SK-N-SH treated with all-trans-retinoic acid at 6 μM for 48 hours (cell line): Measurements from ENCODE around the gene UBE2I.

ENCODE experiments used
- ATAC-seq: fragments of 200-7000 bp; cut with Tn5 transposase; 3 replicates; pipeline ENCODE4 v1.9.1; 2020; ENCODE audit warnings: mild to moderate bottlenecking, moderate library complexity
- ARNTL ChIP-seq: fragments of 450-650 bp; formaldehyde crosslinking; IDR thresholded peaks from 2 replicates; pipeline ENCODE4 v1.5.0; 2020; ENCODE audit warnings: low read depth, mild to moderate bottlenecking, moderate library complexity, borderline replicate concordance
- BACH2 ChIP-seq: fragments of 250-450 bp; sonication (Bioruptor Pico); IDR thresholded peaks from 2 replicates; pipeline ENCODE4 v1.9.0; 2021; ENCODE audit warnings: mild to moderate bottlenecking, borderline replicate concordance
- CREB5 ChIP-seq: fragments of 250-450 bp; sonication (Bioruptor Pico); IDR thresholded peaks from 2 replicates; pipeline ENCODE4 v1.5.1; 2020; ENCODE audit warnings: low read depth, mild to moderate bottlenecking, moderate library complexity
- CSDC2 ChIP-seq: fragments of 250-450 bp; sonication (Bioruptor Pico); IDR thresholded peaks from 2 replicates; pipeline ENCODE4 v1.5.0; 2020; ENCODE audit warnings: mild to moderate bottlenecking, moderate library complexity
- CSRNP3 ChIP-seq: fragments of 250-450 bp; sonication (Bioruptor Pico); IDR thresholded peaks from 2 replicates; pipeline ENCODE4 v1.5.1; 2021; ENCODE audit warnings: mild to moderate bottlenecking, moderate library complexity
- ESRRG ChIP-seq: fragments of 250-450 bp; sonication (Bioruptor Pico); IDR thresholded peaks from 2 replicates; pipeline ENCODE4 v1.6.1; 2021; ENCODE audit warnings: mild to moderate bottlenecking
- ISL1 ChIP-seq: fragments of 250-450 bp; sonication (Bioruptor Pico); IDR thresholded peaks from 2 replicates; pipeline ENCODE4 v2.1.2; 2022; ENCODE audit warnings: mild to moderate bottlenecking, moderate library complexity
- OSR1 ChIP-seq: fragments of 250-450 bp; sonication (Bioruptor Pico); IDR thresholded peaks from 2 replicates; pipeline ENCODE4 v1.8.0; 2022; ENCODE audit warnings: moderate library complexity, mild to moderate bottlenecking, inconsistent platforms
- RARB ChIP-seq: fragments of 250-450 bp; sonication (Bioruptor Pico); IDR thresholded peaks from 2 replicates; pipeline ENCODE4 v1.8.0; 2021; ENCODE audit warnings: mild to moderate bottlenecking, moderate library complexity
- SNAI2 ChIP-seq: fragments of 250-450 bp; sonication (Bioruptor Pico); IDR thresholded peaks from 2 replicates; pipeline ENCODE4 v1.5.0; 2020; ENCODE audit warnings: mild to moderate bottlenecking, moderate library complexity
- TCF4 ChIP-seq: fragments of 250-450 bp; sonication (Bioruptor Pico); IDR thresholded peaks from 2 replicates; pipeline ENCODE4 v1.8.0; 2021; ENCODE audit warnings: mild to moderate bottlenecking, moderate library complexity, borderline replicate concordance
- ZC3H10 ChIP-seq: fragments of 250-450 bp; sonication (Bioruptor Pico); IDR thresholded peaks from 2 replicates; pipeline ENCODE4 v1.5.1; 2021; ENCODE audit warnings: mild to moderate bottlenecking, moderate library complexity
- ZFP3 ChIP-seq: fragments of 250-450 bp; sonication (Bioruptor Pico); IDR thresholded peaks from 2 replicates; pipeline ENCODE4 v1.5.0; 2020; ENCODE audit warnings: mild to moderate bottlenecking, moderate library complexity
- ZFP30 ChIP-seq: fragments of 450-650 bp; formaldehyde crosslinking; IDR thresholded peaks from 2 replicates; pipeline ENCODE4 v1.5.0; 2022; ENCODE audit warnings: mild to moderate bottlenecking, moderate library complexity
- ZNF565 ChIP-seq: fragments of 450-650 bp; formaldehyde crosslinking; conservative IDR thresholded peaks from 2 replicates; pipeline ENCODE4 v1.5.0; 2020; ENCODE audit warnings: low read depth, mild to moderate bottlenecking, moderate library complexity
- ZNF70 ChIP-seq: fragments of 450-650 bp; formaldehyde crosslinking; IDR thresholded peaks from 2 replicates; pipeline ENCODE4 v1.5.0; 2020; ENCODE audit warnings: mild to moderate bottlenecking, moderate library complexity
- ZNF8 ChIP-seq: fragments of 450-650 bp; formaldehyde crosslinking; IDR thresholded peaks from 2 replicates; pipeline ENCODE4 v1.5.0; 2020; ENCODE audit warnings: mild to moderate bottlenecking, moderate library complexity
- TF ChIP-seq, protein P1 (sequence below): fragments of 250-450 bp; sonication (Bioruptor Pico); IDR thresholded peaks from 2 replicates; pipeline ENCODE4 v1.5.0; 2020; ENCODE audit warnings: mild to moderate bottlenecking, moderate library complexity
- TF ChIP-seq, protein P2 (sequence below): fragments of 250-450 bp; sonication (Bioruptor Pico); IDR thresholded peaks from 2 replicates; pipeline ENCODE4 v1.8.0; 2021; ENCODE audit warnings: low read depth, mild to moderate bottlenecking, moderate library complexity, borderline replicate concordance

UBE2I gene

GRCh38 chr16:1335211-1335971, 26.0 kb downstream of the UBE2I start (continued):
- TF ChIP-seq TCF4 (CRISPR knock-in tag), result no peak
- TF ChIP-seq ZFP3 (CRISPR knock-in tag), result no peak

DNA sequence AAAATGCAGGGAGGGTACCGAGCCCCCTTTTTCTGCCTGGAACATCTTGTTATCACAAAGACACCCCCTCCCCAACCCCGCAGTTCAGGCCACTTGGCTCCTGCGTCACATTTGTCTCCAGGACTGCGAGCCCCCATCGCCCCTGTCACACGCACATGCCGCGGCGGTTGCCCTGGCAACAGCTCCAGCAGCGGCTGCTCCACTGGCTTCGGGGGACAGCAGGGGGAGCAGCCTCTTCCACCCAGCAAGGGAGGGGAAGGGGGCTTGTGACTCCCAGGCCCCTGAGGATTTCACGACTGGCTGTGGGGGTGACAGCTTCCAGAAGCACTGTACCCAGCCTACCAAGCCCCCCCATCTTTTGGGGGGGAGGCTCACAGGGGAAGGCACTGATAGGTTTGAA, 26.6 kb downstream of the UBE2I start:
- TF ChIP-seq CREB5 (CRISPR knock-in tag) (no peak), RARB (CRISPR knock-in tag) (no peak), ZNF8 (CRISPR knock-in tag) (no peak), ZC3H10 (no peak)
- TF ChIP-seq, protein P1, sequence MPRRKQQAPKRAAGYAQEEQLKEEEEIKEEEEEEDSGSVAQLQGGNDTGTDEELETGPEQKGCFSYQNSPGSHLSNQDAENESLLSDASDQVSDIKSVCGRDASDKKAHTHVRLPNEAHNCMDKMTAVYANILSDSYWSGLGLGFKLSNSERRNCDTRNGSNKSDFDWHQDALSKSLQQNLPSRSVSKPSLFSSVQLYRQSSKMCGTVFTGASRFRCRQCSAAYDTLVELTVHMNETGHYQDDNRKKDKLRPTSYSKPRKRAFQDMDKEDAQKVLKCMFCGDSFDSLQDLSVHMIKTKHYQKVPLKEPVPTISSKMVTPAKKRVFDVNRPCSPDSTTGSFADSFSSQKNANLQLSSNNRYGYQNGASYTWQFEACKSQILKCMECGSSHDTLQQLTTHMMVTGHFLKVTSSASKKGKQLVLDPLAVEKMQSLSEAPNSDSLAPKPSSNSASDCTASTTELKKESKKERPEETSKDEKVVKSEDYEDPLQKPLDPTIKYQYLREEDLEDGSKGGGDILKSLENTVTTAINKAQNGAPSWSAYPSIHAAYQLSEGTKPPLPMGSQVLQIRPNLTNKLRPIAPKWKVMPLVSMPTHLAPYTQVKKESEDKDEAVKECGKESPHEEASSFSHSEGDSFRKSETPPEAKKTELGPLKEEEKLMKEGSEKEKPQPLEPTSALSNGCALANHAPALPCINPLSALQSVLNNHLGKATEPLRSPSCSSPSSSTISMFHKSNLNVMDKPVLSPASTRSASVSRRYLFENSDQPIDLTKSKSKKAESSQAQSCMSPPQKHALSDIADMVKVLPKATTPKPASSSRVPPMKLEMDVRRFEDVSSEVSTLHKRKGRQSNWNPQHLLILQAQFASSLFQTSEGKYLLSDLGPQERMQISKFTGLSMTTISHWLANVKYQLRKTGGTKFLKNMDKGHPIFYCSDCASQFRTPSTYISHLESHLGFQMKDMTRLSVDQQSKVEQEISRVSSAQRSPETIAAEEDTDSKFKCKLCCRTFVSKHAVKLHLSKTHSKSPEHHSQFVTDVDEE, result no peak

DNA sequence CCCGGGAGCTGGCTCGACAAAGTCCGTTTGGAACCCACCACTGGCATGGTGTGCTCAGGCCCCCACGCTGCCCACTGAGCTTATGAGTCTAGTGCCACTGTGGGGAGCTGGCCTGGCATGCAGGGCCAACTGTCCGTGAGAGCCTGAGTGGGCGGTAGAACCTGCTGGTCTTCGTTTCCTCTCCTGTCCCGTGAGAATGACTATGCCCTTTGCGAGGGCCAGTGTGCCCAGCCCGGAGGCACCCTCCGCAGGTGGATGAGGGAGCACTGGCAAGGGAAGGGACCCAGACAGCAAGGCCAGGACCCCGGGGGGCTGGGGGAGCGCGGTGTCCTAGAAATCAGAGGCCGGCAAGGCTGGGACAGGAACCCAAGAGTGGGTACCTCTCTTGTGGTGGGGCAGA, 27.2 kb downstream of the UBE2I start:
- ATAC-seq, result no peak
- no peak for TF ChIP-seq ZC3H10
- no peak for TF ChIP-seq ISL1 (CRISPR knock-in tag)
- TF ChIP-seq, protein P2, sequence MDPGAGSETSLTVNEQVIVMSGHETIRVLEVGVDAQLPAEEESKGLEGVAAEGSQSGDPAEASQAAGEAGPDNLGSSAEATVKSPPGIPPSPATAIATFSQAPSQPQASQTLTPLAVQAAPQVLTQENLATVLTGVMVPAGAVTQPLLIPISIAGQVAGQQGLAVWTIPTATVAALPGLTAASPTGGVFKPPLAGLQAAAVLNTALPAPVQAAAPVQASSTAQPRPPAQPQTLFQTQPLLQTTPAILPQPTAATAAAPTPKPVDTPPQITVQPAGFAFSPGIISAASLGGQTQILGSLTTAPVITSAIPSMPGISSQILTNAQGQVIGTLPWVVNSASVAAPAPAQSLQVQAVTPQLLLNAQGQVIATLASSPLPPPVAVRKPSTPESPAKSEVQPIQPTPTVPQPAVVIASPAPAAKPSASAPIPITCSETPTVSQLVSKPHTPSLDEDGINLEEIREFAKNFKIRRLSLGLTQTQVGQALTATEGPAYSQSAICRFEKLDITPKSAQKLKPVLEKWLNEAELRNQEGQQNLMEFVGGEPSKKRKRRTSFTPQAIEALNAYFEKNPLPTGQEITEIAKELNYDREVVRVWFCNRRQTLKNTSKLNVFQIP (CRISPR knock-in tag), result no peak
- no peak for TF ChIP-seq ARNTL (CRISPR knock-in tag)
- TF ChIP-seq SNAI2 (CRISPR knock-in tag), result no peak
- no peak for TF ChIP-seq ZFP30
- TF ChIP-seq TCF4 (CRISPR knock-in tag), result no peak
- no peak for TF ChIP-seq ZNF565 (CRISPR knock-in tag)
- TF ChIP-seq ZFP3 (CRISPR knock-in tag), result no peak
- no peak for TF ChIP-seq OSR1 (CRISPR knock-in tag)
- no peak for TF ChIP-seq ESRRG (CRISPR knock-in tag)
- no peak for TF ChIP-seq BACH2 (CRISPR knock-in tag)
- no peak for TF ChIP-seq ZNF8 (CRISPR knock-in tag)
- no peak for TF ChIP-seq CREB5 (CRISPR knock-in tag)
- no peak for TF ChIP-seq CSDC2 (CRISPR knock-in tag)
- no peak for TF ChIP-seq ZNF70 (CRISPR knock-in tag)

More for the DNA sequence above, 26.6 kb downstream of the UBE2I start:
- ATAC-seq, result no peak

DNA sequence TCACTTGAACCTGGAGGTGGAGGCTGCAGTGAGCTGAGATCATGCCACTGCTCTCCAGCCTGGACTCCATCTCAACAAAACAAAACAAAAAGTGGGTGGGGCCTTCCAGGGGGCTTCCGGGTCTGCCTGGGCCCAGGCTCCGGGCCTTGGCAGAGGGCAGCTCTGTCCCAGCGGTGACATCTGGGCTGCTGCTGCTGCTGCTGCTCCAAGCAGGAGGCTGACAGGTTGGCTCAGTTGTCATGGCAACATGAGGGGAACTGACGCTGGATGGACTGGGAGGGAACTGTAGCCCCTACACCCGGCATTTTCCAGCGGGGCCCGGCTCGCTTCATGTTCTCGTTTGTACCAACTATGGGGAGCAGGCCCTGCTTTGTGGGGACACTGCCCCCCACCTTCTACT, 28.1 kb downstream of the UBE2I start:
- no peak for TF ChIP-seq ESRRG (CRISPR knock-in tag)
- no peak for TF ChIP-seq CSRNP3
- no peak for ATAC-seq
